Measurements from ENCODE around the gene DENND4C.
"Not testable (repeated sequence)": the region's sequence is repeated elsewhere in the genome, so short reads cannot be mapped to it uniquely, and the experiment has no call there.

- not testable (repeated sequence) for TF ChIP-seq SPI1, POLR2A, POLR2AphosphoS5, TAF1, POU2F2 (IDR thresholded peaks at IDR 0.05; ENCODE audit: low read depth, low read length)
Measured at GRCh38 chr9:19251203-19251602, 20.7 kb downstream of the DENND4C start.
